Stimulated activated CD8-positive, alpha-beta memory T cell treated with anti-CD3 and anti-CD28 coated beads, Interleukin-15, amount 100 ng/mL, for 1 hour (primary cell): ENCODE results near the gene MYRIP.
"Not testable (repeated sequence)": the region's sequence is repeated elsewhere in the genome, so short reads cannot be mapped to it uniquely, and the experiment has no call there.

Experiments used
- DNase-seq: peaks from one replicate; pipeline ENCODE4 v3.0.0-alpha.2; 2020; ENCODE audit warnings: low read depth

Gene MYRIP

GRCh38 chr3:39809181-39809994, at the start of gene MYRIP:
Gene MYRIP, plus strand, starts transcription at chr3:39809609. Its CDS starts 91,208 bp downstream, at chr3:39900817.
- no peak for DNase-seq

GRCh38 chr3:39760325-39760724, 49.1 kb upstream of the MYRIP start:
- DNase-seq = no peak

GRCh38 chr3:39762537-39763070, 46.8 kb upstream of the MYRIP start:
- no peak for DNase-seq

- DNase-seq = no peak
Observed at GRCh38 chr3:39763390-39763789, 46.0 kb upstream of the MYRIP start.

- DNase-seq = no peak
Observed at GRCh38 chr3:39765575-39765974, 43.8 kb upstream of the MYRIP start.

- no peak for DNase-seq
Observed at GRCh38 chr3:39766433-39766832, 43.0 kb upstream of the MYRIP start.

- not testable (repeated sequence) for DNase-seq
Observed at GRCh38 chr3:39766909-39767308, 42.5 kb upstream of the MYRIP start.

- DNase-seq = not testable (repeated sequence)
Observed at GRCh38 chr3:39778168-39778567, 31.2 kb upstream of the MYRIP start.

GRCh38 chr3:39779511-39780230, 29.7 kb upstream of the MYRIP start:
- no peak for DNase-seq

GRCh38 chr3:39780352-39780751, 29.1 kb upstream of the MYRIP start:
- DNase-seq = no peak

GRCh38 chr3:39781025-39781424, 28.4 kb upstream of the MYRIP start:
- DNase-seq = no peak

GRCh38 chr3:39781632-39782031, 27.8 kb upstream of the MYRIP start:
- no peak for DNase-seq

- no peak for DNase-seq
Observed at GRCh38 chr3:39783680-39784079, 25.7 kb upstream of the MYRIP start.

GRCh38 chr3:39784922-39785321, 24.5 kb upstream of the MYRIP start:
- DNase-seq = no peak

- DNase-seq = no peak
Observed at GRCh38 chr3:39788128-39788883, 21.1 kb upstream of the MYRIP start.

GRCh38 chr3:39791603-39792002, 17.8 kb upstream of the MYRIP start:
- no peak for DNase-seq

GRCh38 chr3:39794880-39795279, 14.5 kb upstream of the MYRIP start:
- DNase-seq = no peak

GRCh38 chr3:39801216-39801615, 8.2 kb upstream of the MYRIP start:
- no peak for DNase-seq

- not testable (repeated sequence) for DNase-seq
Observed at GRCh38 chr3:39802486-39802885, 6.9 kb upstream of the MYRIP start.

- no peak for DNase-seq
Observed at GRCh38 chr3:39803956-39804355, 5.5 kb upstream of the MYRIP start.

- DNase-seq = no peak
Observed at GRCh38 chr3:39804951-39805350, 4.5 kb upstream of the MYRIP start.

- no peak for DNase-seq
Observed at GRCh38 chr3:39805650-39806049, 3.8 kb upstream of the MYRIP start.
